GM21576 (cell line): ENCODE results near the gene BCAP31.

Experiments
- ATAC-seq: cut with Tn5 transposase; IDR thresholded peaks from one replicate; pipeline ENCODE4 v1.9.1; 2021; ENCODE audit warnings: mild to moderate bottlenecking, moderate library complexity; ENCODE audit not compliant: unreplicated experiment

Gene BCAP31

GRCh38 chrX:153724252-153725038, at the start of gene BCAP31, which contains the start of gene ABCD1:
TSS of gene BCAP31 (minus strand) at chrX:153724387. CDS start at chrX:153723244, 1,143 bp downstream.
TSS of gene ABCD1 (plus strand) at chrX:153724856. CDS start at chrX:153725267, 411 bp downstream.
- ATAC-seq, result peak; percentile 39

GRCh38 chrX:153773218-153773611, 49.0 kb upstream of the BCAP31 start:
- no peak for ATAC-seq

GRCh38 chrX:153772316-153773217, 48.4 kb upstream of the BCAP31 start:
- no peak for ATAC-seq

GRCh38 chrX:153771415-153772315, 47.5 kb upstream of the BCAP31 start:
- ATAC-seq, result no peak

- no peak for ATAC-seq
These were observed 46.6 kb upstream of the BCAP31 start for GRCh38 chrX:153770601-153771414.

GRCh38 chrX:153769865-153770600, 45.8 kb upstream of the BCAP31 start:
- no peak for ATAC-seq

GRCh38 chrX:153769158-153769864, 45.1 kb upstream of the BCAP31 start:
- ATAC-seq, result no peak

- no peak for ATAC-seq
These were observed 44.3 kb upstream of the BCAP31 start for GRCh38 chrX:153768311-153769157.

GRCh38 chrX:153767674-153768055, 43.5 kb upstream of the BCAP31 start:
- ATAC-seq, result no peak

GRCh38 chrX:153766871-153767673, 42.9 kb upstream of the BCAP31 start:
- no peak for ATAC-seq

GRCh38 chrX:153766098-153766817, 42.1 kb upstream of the BCAP31 start:
- no peak for ATAC-seq

GRCh38 chrX:153765138-153766079, 41.2 kb upstream of the BCAP31 start:
- ATAC-seq, result no peak

- ATAC-seq, result no peak
These were observed 40.6 kb upstream of the BCAP31 start for GRCh38 chrX:153764786-153765137.

- peak; percentile 66 for ATAC-seq
These were observed 40.0 kb upstream of the BCAP31 start, which contains the start of gene PLXNB3 for GRCh38 chrX:153763989-153764755. TSS of gene PLXNB3 (plus strand) at chrX:153764249. CDS start at chrX:153765536, 1,287 bp downstream.
